GM13976 (cell line): ENCODE results near the gene NF1.
"Not testable (repeated sequence)": the region's sequence is repeated elsewhere in the genome, so short reads cannot be mapped to it uniquely, and the experiment has no call there.

ENCODE experiments used
- DNase-seq: peaks from one replicate; pipeline ENCODE4 v3.0.0; 2012; ENCODE audit warnings: low spot score
- in situ Hi-C: fragments of 300-500 bp; cut with MboI; formaldehyde crosslinking; loops from one replicate; pipeline ENCODE4 v1.12.0; 2022; ENCODE audit warnings: low sequenced_read_pairs, mixed read lengths, inconsistent platforms; ENCODE audit not compliant: unreplicated experiment
- TF ChIP-seq, protein P1 (sequence below): IDR thresholded peaks from 2 replicates; pipeline ENCODE4 v1.5.1; 2012; ENCODE audit warnings: borderline replicate concordance, mild to moderate bottlenecking; ENCODE audit not compliant: insufficient read depth; ENCODE audit errors: extremely low read depth, missing control alignments, control extremely low read depth

Gene NF1

GRCh38 chr17:31275116-31275515 lies 180.3 kb downstream of the NF1 start:
- TF ChIP-seq, protein P1, sequence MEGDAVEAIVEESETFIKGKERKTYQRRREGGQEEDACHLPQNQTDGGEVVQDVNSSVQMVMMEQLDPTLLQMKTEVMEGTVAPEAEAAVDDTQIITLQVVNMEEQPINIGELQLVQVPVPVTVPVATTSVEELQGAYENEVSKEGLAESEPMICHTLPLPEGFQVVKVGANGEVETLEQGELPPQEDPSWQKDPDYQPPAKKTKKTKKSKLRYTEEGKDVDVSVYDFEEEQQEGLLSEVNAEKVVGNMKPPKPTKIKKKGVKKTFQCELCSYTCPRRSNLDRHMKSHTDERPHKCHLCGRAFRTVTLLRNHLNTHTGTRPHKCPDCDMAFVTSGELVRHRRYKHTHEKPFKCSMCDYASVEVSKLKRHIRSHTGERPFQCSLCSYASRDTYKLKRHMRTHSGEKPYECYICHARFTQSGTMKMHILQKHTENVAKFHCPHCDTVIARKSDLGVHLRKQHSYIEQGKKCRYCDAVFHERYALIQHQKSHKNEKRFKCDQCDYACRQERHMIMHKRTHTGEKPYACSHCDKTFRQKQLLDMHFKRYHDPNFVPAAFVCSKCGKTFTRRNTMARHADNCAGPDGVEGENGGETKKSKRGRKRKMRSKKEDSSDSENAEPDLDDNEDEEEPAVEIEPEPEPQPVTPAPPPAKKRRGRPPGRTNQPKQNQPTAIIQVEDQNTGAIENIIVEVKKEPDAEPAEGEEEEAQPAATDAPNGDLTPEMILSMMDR: no peak
- no peak for DNase-seq
- in situ Hi-C loops: no loop called here

DNA sequence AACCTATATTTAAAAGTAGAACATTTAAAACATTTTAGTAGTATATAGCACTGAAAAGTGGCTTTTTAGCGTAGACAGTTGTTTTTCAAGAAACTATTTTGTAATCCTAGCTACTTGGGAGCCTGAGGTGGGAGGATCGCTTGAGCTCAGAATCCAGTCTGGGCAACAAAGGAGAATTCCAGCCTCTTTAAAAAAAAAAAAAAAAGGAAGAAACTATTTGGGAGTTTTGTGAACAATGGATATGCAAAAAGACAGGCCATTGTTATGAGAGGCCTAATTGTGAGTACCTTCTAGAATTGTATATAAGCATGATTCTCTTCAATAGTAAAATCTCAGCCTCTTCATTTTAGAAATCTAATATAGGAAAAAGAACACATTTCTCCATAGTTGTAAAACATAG lies 184.6 kb downstream of the NF1 start:
- in situ Hi-C loops: no loop called here
- TF ChIP-seq, protein P1: no peak
- no peak for DNase-seq

- no peak for DNase-seq
- in situ Hi-C loops: no loop called here
- TF ChIP-seq, protein P1: no peak
Measured at GRCh38 chr17:31281061-31281460, 186.3 kb downstream of the NF1 start.

- no peak for DNase-seq
- in situ Hi-C loops: no loop called here
- TF ChIP-seq, protein P1: no peak
Measured at GRCh38 chr17:31283841-31284240, 189.1 kb downstream of the NF1 start.

DNA sequence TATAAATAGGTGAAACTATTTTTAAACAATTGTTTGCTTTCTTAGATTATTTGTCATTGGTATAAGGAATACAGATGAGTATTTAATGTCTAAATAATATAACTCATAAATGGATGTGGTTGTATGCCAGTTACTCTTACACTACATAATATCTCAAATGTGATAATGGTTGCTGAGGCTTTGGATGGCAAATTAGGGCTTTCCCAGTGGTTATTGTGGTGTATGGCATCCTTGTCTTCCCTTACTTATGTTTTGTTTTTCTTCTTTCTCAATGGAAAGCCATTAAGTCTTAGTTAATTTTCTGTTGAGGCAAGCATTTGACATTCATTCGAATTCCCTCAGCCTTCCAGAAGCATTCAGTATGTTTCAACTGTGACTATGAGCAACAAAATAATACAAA lies 191.8 kb downstream of the NF1 start:
- TF ChIP-seq, protein P1: no peak
- no peak for DNase-seq
- in situ Hi-C loops: no loop called here

- in situ Hi-C loops, DNase-seq: not testable (repeated sequence)
Measured at GRCh38 chr17:31287932-31288331, 193.2 kb downstream of the NF1 start.

- TF ChIP-seq, protein P1: no peak
- no peak for DNase-seq
- in situ Hi-C loops: no loop called here
Measured at GRCh38 chr17:31289790-31290189, 195.0 kb downstream of the NF1 start.
